Measurements from ENCODE around the gene ATRNL1. TPM values are rescaled to one million over a fixed set of nuclear protein-coding genes. Genes with fewer than 3 reads are reported as not detected.

ATRNL1 gene
- total RNA-seq, 1 experiment from 2014 or later: 1.3 TPM

GRCh38 chr10:115898242-115898641 is 805.1 kb downstream of the ATRNL1 start:
- H3K36me3 ChIP-seq (ENCODE audit: control insufficient read depth in 1 of 2, insufficient read depth in 2 of 2, low read length in 2 of 2): no peaks in the 10 kb centered on the region
- H3K27ac ChIP-seq (ENCODE audit: low read depth, low read length): no peak overlapping the region
- ATAC-seq: peak; percentile 61; the same call in 1 of the 2 replicates
- intact Hi-C loops (cut with micrococcal nuclease): no loop called here
- BruUV-seq (replicated peaks): no TSS peak
- no peaks in the 10 kb centered on the region for H3K9me3 ChIP-seq (ENCODE audit: control insufficient read depth in 1 of 2, insufficient read depth in 1 of 2, low read depth in 1 of 2, low read length in 2 of 2)
- no peak overlapping the region for H3K9ac ChIP-seq (ENCODE audit: low read length)
- no peak for DNase-seq (ENCODE audit: low read depth, low spot score)
- POLR2A ChIA-PET: no interaction called here
- RAD21 ChIA-PET (ENCODE audit: low non-redundant PET in 1 of 2, low total read pairs in 2 of 2, uncharacterized antibody in 2 of 2, unreplicated experiment in 2 of 2): no interaction called here
- no peaks in the 10 kb centered on the region for H3K9me2 ChIP-seq (ENCODE audit: insufficient read depth)
- H3K4me1 ChIP-seq (ENCODE audit: control insufficient read depth in 1 of 2, insufficient read depth in 2 of 2, low read length in 2 of 2): no peaks in the 10 kb centered on the region
- H3K79me2 ChIP-seq (ENCODE audit: insufficient read depth, low read length): no peaks in the 10 kb centered on the region
- H2AFZ ChIP-seq (ENCODE audit: low read depth, low read length, poor library complexity, severe bottlenecking): no peak overlapping the region
- H4K20me1 ChIP-seq (ENCODE audit: insufficient read depth): no peaks in the 10 kb centered on the region
- H3K4me3 ChIP-seq (replicated peaks in 1 of 2; ENCODE audit: low read depth in 1 of 2, low read length in 2 of 2): no peak overlapping the region
- TF ChIP-seq POLR2AphosphoS5 (IDR thresholded peaks at IDR 0.05; ENCODE audit: low read depth, low read length) (no peak), EZH2 (IDR thresholded peaks at IDR 0.05) (no peak), ZFX (IDR thresholded peaks at IDR 0.05) (no peak), CTCF (IDR thresholded peaks at IDR 0.05 in 2 of 3, conservative IDR thresholded peaks at IDR 0.05 in 1 of 3; ENCODE audit: borderline replicate concordance in 1 of 3, insufficient read depth in 1 of 3, low read depth in 2 of 3, low read length in 2 of 3) (no peak), CEBPB (IDR thresholded peaks at IDR 0.05; ENCODE audit: low read depth) (no peak), SIN3A (IDR thresholded peaks at IDR 0.05; ENCODE audit: low read depth) (no peak), JUND (IDR thresholded peaks at IDR 0.05) (no peak), FOSL1 (IDR thresholded peaks at IDR 0.05; ENCODE audit: low read depth) (no peak), ZBTB33 (IDR thresholded peaks at IDR 0.05; ENCODE audit: extremely low read depth, insufficient replicate concordance, low read length) (no peak), SP1 (IDR thresholded peaks at IDR 0.05; ENCODE audit: low read depth) (no peak), EGR1 (IDR thresholded peaks at IDR 0.05; ENCODE audit: low read depth) (no peak), EZH2phosphoT487 (IDR thresholded peaks at IDR 0.05; ENCODE audit: borderline replicate concordance) (no peak), SRF (IDR thresholded peaks at IDR 0.05; ENCODE audit: low read depth) (no peak), YY1 (IDR thresholded peaks at IDR 0.05; ENCODE audit: extremely low read depth, insufficient replicate concordance, low read depth, low read length) (no peak), POLR2A (IDR thresholded peaks at IDR 0.05; ENCODE audit: borderline replicate concordance, extremely low read depth, insufficient read depth, insufficient read length) (no peak), TCF7L2 (IDR thresholded peaks at IDR 0.05; ENCODE audit: borderline replicate concordance, extremely low read depth, insufficient read depth, insufficient read length) (no peak), MAX (IDR thresholded peaks at IDR 0.05) (no peak), CBX3 (IDR thresholded peaks at IDR 0.05; ENCODE audit: low read depth) (no peak)
- peaks cover 43% of the 10 kb centered on the region for H3K27me3 ChIP-seq (ENCODE audit: insufficient read depth, low read length)
- CTCF ChIA-PET: no interaction called here
- H3K4me2 ChIP-seq (ENCODE audit: low read length): no peak overlapping the region
